Central memory CD8-positive, alpha-beta T cell (primary cell): ENCODE measurements around the gene GPATCH4.

ENCODE experiments used
- ATAC-seq: fragments of 150-1000 bp; cut with Tn5 transposase; replicated peaks from 2 replicates; pipeline ENCODE4 v1.10.0; 2022; ENCODE audit warnings: mild to moderate bottlenecking, moderate FRiP score, moderate number of reproducible peaks; ENCODE audit not compliant: poor library complexity, severe bottlenecking; ENCODE audit errors: extremely low read depth
- DNase-seq, 2 donors: peaks; one replicate each; pipeline ENCODE4 v3.0.0; 2021; ENCODE audit warnings: low spot score in 2 of 2
- H3K27ac Mint-ChIP-seq: one replicate; pipeline ENCODE4 v1.8.0; 2022; ENCODE audit warnings: low read depth, mild to moderate bottlenecking, moderate library complexity, mixed read lengths
- H3K27me3 Mint-ChIP-seq: one replicate; pipeline ENCODE4 v1.8.0; 2022; ENCODE audit warnings: mixed read lengths
- H3K36me3 Mint-ChIP-seq: one replicate; pipeline ENCODE4 v1.8.0; 2022; ENCODE audit warnings: mild to moderate bottlenecking, moderate library complexity, mixed read lengths; ENCODE audit not compliant: insufficient read depth
- H3K4me1 Mint-ChIP-seq: one replicate; pipeline ENCODE4 v1.8.0; 2022; ENCODE audit warnings: mixed read lengths
- H3K4me3 Mint-ChIP-seq: one replicate; pipeline ENCODE4 v1.8.0; 2022; ENCODE audit warnings: mild to moderate bottlenecking, moderate library complexity, mixed read lengths
- H3K9me3 Mint-ChIP-seq: one replicate; pipeline ENCODE4 v1.8.0; 2022; ENCODE audit warnings: mixed read lengths

Gene GPATCH4

GRCh38 chr1:156601122-156601830 lies at the start of gene GPATCH4:
GPATCH4 (minus strand) TSS chr1:156601479.
- Mint-ChIP-seq H3K9me3 (no peaks in the 10 kb centered on the region), H3K36me3 (peaks cover 15% of the 10 kb centered on the region), H3K27ac (peak within 1 kb of the TSS; percentile 94), H3K4me3 (peak within 1 kb of the TSS; percentile 88), H3K27me3 (no peaks in the 10 kb centered on the region), H3K4me1 (peaks cover 26% of the 10 kb centered on the region)
- peak; percentile 78 for ATAC-seq
- peak; percentile 44 to 51 for DNase-seq

- Mint-ChIP-seq H3K27me3 (peaks cover 96% of the 10 kb centered on the region), H3K9me3 (no peaks in the 10 kb centered on the region), H3K4me3 (no peak overlapping the region), H3K4me1 (peaks cover under 1% of the 10 kb centered on the region), H3K36me3 (peaks cover 2% of the 10 kb centered on the region), H3K27ac (no peak overlapping the region)
- ATAC-seq (no peak), DNase-seq (no peak)
Observed at GRCh38 chr1:156648951-156649350, 47.7 kb upstream of the GPATCH4 start.

- Mint-ChIP-seq H3K4me1 (peaks cover 5% of the 10 kb centered on the region), H3K27ac (no peak overlapping the region), H3K4me3 (no peak overlapping the region), H3K36me3 (peaks cover 4% of the 10 kb centered on the region), H3K27me3 (peaks cover 96% of the 10 kb centered on the region), H3K9me3 (no peaks in the 10 kb centered on the region)
- DNase-seq (no peak), ATAC-seq (no peak)
Observed at GRCh38 chr1:156648496-156648895, 47.2 kb upstream of the GPATCH4 start.

- ATAC-seq (no peak), DNase-seq (no peak)
- Mint-ChIP-seq H3K36me3 (peaks cover 4% of the 10 kb centered on the region), H3K9me3 (no peaks in the 10 kb centered on the region), H3K4me1 (peaks cover 12% of the 10 kb centered on the region), H3K27me3 (peaks cover 96% of the 10 kb centered on the region), H3K27ac (no peak overlapping the region), H3K4me3 (no peak overlapping the region)
Observed at GRCh38 chr1:156647351-156647750, 46.1 kb upstream of the GPATCH4 start.

GRCh38 chr1:156646738-156647211 lies 45.5 kb upstream of the GPATCH4 start:
- Mint-ChIP-seq H3K4me1 (peaks cover 14% of the 10 kb centered on the region), H3K4me3 (no peak overlapping the region), H3K27ac (no peak overlapping the region), H3K9me3 (no peaks in the 10 kb centered on the region), H3K36me3 (peaks cover 4% of the 10 kb centered on the region), H3K27me3 (peaks cover 96% of the 10 kb centered on the region)
- ATAC-seq (no peak), DNase-seq (no peak)

GRCh38 chr1:156645666-156646065 lies 44.4 kb upstream of the GPATCH4 start:
- H3K27ac Mint-ChIP-seq = no peak overlapping the region
- peaks cover 4% of the 10 kb centered on the region for H3K36me3 Mint-ChIP-seq
- H3K27me3 Mint-ChIP-seq = peaks cover 96% of the 10 kb centered on the region
- no peak for DNase-seq
- ATAC-seq = no peak
- peaks cover 20% of the 10 kb centered on the region for H3K4me1 Mint-ChIP-seq
- H3K9me3 Mint-ChIP-seq = no peaks in the 10 kb centered on the region
- H3K4me3 Mint-ChIP-seq = no peak overlapping the region

GRCh38 chr1:156645056-156645455 lies 43.8 kb upstream of the GPATCH4 start:
- ATAC-seq = no peak
- H3K27ac Mint-ChIP-seq = no peak overlapping the region

GRCh38 chr1:156644640-156645039 lies 43.4 kb upstream of the GPATCH4 start:
- Mint-ChIP-seq H3K4me1 (peaks cover 20% of the 10 kb centered on the region), H3K4me3 (no peak overlapping the region), H3K27ac (no peak overlapping the region), H3K9me3 (no peaks in the 10 kb centered on the region), H3K36me3 (peaks cover 4% of the 10 kb centered on the region), H3K27me3 (peaks cover 96% of the 10 kb centered on the region)
- ATAC-seq (no peak), DNase-seq (no peak)

More at GRCh38 chr1:156645056-156645455, 43.8 kb upstream of the GPATCH4 start:
- H3K36me3 Mint-ChIP-seq = peaks cover 4% of the 10 kb centered on the region
- DNase-seq = no peak
- peaks cover 20% of the 10 kb centered on the region for H3K4me1 Mint-ChIP-seq
- no peaks in the 10 kb centered on the region for H3K9me3 Mint-ChIP-seq
- H3K27me3 Mint-ChIP-seq = peaks cover 96% of the 10 kb centered on the region
- H3K4me3 Mint-ChIP-seq = no peak overlapping the region

- ATAC-seq = no peak
Observed at GRCh38 chr1:156644146-156644545, 42.9 kb upstream of the GPATCH4 start.

GRCh38 chr1:156643778-156644092 lies 42.5 kb upstream of the GPATCH4 start:
- Mint-ChIP-seq H3K27ac (no peak overlapping the region), H3K4me3 (no peak overlapping the region)

More at GRCh38 chr1:156644146-156644545, 42.9 kb upstream of the GPATCH4 start:
- H3K4me1 Mint-ChIP-seq = peaks cover 20% of the 10 kb centered on the region
- H3K36me3 Mint-ChIP-seq = peaks cover 4% of the 10 kb centered on the region
- H3K27ac Mint-ChIP-seq = no peak overlapping the region
- no peaks in the 10 kb centered on the region for H3K9me3 Mint-ChIP-seq
- H3K27me3 Mint-ChIP-seq = peaks cover 96% of the 10 kb centered on the region
- DNase-seq = no peak
- H3K4me3 Mint-ChIP-seq = no peak overlapping the region

GRCh38 chr1:156643049-156643777 lies 41.9 kb upstream of the GPATCH4 start:
- no peak for ATAC-seq
- Mint-ChIP-seq H3K27ac (no peak overlapping the region), H3K27me3 (peaks cover 96% of the 10 kb centered on the region), H3K4me1 (peaks cover 20% of the 10 kb centered on the region), H3K9me3 (no peaks in the 10 kb centered on the region), H3K4me3 (peak overlapping the region; percentile 46), H3K36me3 (peaks cover 4% of the 10 kb centered on the region)
- DNase-seq = no peak

More at GRCh38 chr1:156643778-156644092, 42.5 kb upstream of the GPATCH4 start:
- Mint-ChIP-seq H3K4me1 (peaks cover 20% of the 10 kb centered on the region), H3K9me3 (no peaks in the 10 kb centered on the region), H3K27me3 (peaks cover 96% of the 10 kb centered on the region), H3K36me3 (peaks cover 4% of the 10 kb centered on the region)
- ATAC-seq (peak; percentile 73), DNase-seq (no peak)

GRCh38 chr1:156642265-156643048 lies 41.2 kb upstream of the GPATCH4 start:
- H3K9me3 Mint-ChIP-seq = no peaks in the 10 kb centered on the region
- ATAC-seq = no peak
- peaks cover 20% of the 10 kb centered on the region for H3K4me1 Mint-ChIP-seq
- peaks cover 96% of the 10 kb centered on the region for H3K27me3 Mint-ChIP-seq
- peak overlapping the region; percentile 46 for H3K4me3 Mint-ChIP-seq
- H3K36me3 Mint-ChIP-seq = peaks cover 4% of the 10 kb centered on the region
- DNase-seq = no peak
- no peak overlapping the region for H3K27ac Mint-ChIP-seq
